GM12878 (cell line): ENCODE results near the gene CRHR2. TPM values are rescaled to one million over a fixed set of nuclear protein-coding genes. Genes with fewer than 3 reads are reported as not detected.

Source experiments
- ASH2L ChIP-seq: fragments of 300-600, 200-600 bp; sonication (generic); IDR thresholded peaks from 2 replicates; pipeline ENCODE4 v1.6.1; 2017; ENCODE audit warnings: low read depth, mild to moderate bottlenecking, borderline replicate concordance
- EP300 ChIP-seq, 2 experiments: fragments of 150-350 bp in 1 of 2; IDR thresholded peaks; 2 replicates each; pipeline ENCODE4 v1.6.1; 2011 to 2012; ENCODE audit warnings: low read depth in 2 of 2, low read length in 2 of 2, borderline replicate concordance in 1 of 2, improper control_type of control experiment in 1 of 2, inconsistent platforms in 1 of 2; ENCODE audit not compliant: control insufficient read depth in 1 of 2
- KAT2A ChIP-seq: conservative IDR thresholded peaks from 2 replicates; pipeline ENCODE4 v1.6.1; 2011; ENCODE audit warnings: low read depth, low read length; ENCODE audit not compliant: control insufficient read depth
- polyA plus RNA-seq, 11 experiments: library from polyadenylated mRNA; depleted of rRNA in 4 of 11; unstranded in 6 of 11; stranded (reverse) in 5 of 11; fragments of >200 nt; fragmentation: Nextera tagmentation in 4 of 11; fragmentation: Illumina TruSeq in 1 of 11; extraction: Ambion mirVana in 4 of 11; extraction: Trizol in 1 of 11; gene quantifications; 1 replicate in 1 of 11; 2 replicates in 10 of 11; pipeline versions ENCODE4 v1.2.1 to v1.2.3, GENCODE V29; 2011 to 2016; ENCODE audit warnings: inconsistent platforms in 2 of 11, missing spikeins in 2 of 11, low read depth in 1 of 11
- total RNA-seq, 4 experiments: library from RNA; depleted of rRNA in 3 of 4; stranded (reverse); fragments of >200 nt in 3 of 4; fragmentation: Illumina TruSeq in 1 of 4; extraction: Trizol in 1 of 4; gene quantifications; 2 replicates each; pipeline versions ENCODE4 v1.2.1 to v1.2.3, GENCODE V29; 2013 to 2021
- TF ChIP-seq, protein P1 (sequence below): IDR thresholded peaks from 2 replicates; pipeline ENCODE4 v1.6.1; 2011; ENCODE audit warnings: borderline replicate concordance, low read depth, mild to moderate bottlenecking, moderate library complexity, low read length; ENCODE audit not compliant: insufficient read depth, poor library complexity, severe bottlenecking
- TF ChIP-seq, protein P2 (sequence below): IDR thresholded peaks from 2 replicates; pipeline ENCODE4 v1.6.1; 2011; ENCODE audit warnings: low read depth, low read length, improper control_type of control experiment, borderline replicate concordance
- TF ChIP-seq, protein P3 (sequence below): IDR thresholded peaks from 2 replicates; pipeline ENCODE4 v1.6.1; 2012; ENCODE audit warnings: low read depth, low read length, improper control_type of control experiment
- TF ChIP-seq, protein P4 (sequence below): fragments of 450-650 bp; formaldehyde crosslinking; IDR thresholded peaks from 2 replicates; pipeline ENCODE4 v1.4.0; 2020; ENCODE audit warnings: mild to moderate bottlenecking, moderate library complexity

CRHR2 gene
- total and polyA plus RNA-seq, 10 of the 15 experiments (the other 5 are each of a cell fraction or from before 2014, with no cell fraction given) = not detected

DNA sequence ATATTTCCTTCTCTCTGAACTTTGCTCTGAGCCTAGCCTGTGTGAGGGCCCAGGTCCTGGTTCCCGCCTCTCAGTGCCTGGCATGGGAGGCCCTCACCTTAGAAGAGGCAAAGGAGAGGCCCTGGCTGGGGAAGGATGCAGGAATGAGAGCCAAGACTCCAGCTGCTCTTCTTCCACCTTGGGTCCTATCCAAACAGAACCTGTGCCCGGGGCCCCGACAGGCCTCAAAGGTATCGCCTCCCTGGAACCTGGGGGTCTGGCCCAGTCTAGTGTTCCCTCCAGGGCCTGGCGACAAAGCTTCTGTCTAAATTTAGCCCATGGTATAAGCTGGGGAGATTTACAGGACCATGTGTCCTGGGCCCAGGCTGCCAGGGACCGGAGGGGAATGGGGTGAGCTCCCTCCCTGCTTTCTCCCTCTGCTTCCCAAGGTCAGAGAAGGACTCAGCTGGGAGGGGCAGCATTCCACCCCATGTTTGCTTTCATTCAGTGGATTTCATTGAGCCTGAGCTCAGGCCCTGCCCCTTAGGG lies 12.0 kb upstream of the CRHR2 start (continued):
- TF ChIP-seq, protein P1, sequence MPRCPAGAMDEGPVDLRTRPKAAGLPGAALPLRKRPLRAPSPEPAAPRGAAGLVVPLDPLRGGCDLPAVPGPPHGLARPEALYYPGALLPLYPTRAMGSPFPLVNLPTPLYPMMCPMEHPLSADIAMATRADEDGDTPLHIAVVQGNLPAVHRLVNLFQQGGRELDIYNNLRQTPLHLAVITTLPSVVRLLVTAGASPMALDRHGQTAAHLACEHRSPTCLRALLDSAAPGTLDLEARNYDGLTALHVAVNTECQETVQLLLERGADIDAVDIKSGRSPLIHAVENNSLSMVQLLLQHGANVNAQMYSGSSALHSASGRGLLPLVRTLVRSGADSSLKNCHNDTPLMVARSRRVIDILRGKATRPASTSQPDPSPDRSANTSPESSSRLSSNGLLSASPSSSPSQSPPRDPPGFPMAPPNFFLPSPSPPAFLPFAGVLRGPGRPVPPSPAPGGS = no peak
- TF ChIP-seq KAT2A (no peak), EP300 (IDR thresholded peaks at IDR 0.05; ENCODE audit: borderline replicate concordance in 1 of 2, control insufficient read depth in 1 of 2, low read depth in 2 of 2, low read length in 2 of 2) (no peak), ASH2L (no peak)
- TF ChIP-seq, protein P2, sequence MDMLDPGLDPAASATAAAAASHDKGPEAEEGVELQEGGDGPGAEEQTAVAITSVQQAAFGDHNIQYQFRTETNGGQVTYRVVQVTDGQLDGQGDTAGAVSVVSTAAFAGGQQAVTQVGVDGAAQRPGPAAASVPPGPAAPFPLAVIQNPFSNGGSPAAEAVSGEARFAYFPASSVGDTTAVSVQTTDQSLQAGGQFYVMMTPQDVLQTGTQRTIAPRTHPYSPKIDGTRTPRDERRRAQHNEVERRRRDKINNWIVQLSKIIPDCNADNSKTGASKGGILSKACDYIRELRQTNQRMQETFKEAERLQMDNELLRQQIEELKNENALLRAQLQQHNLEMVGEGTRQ = no peak
- TF ChIP-seq, protein P3, sequence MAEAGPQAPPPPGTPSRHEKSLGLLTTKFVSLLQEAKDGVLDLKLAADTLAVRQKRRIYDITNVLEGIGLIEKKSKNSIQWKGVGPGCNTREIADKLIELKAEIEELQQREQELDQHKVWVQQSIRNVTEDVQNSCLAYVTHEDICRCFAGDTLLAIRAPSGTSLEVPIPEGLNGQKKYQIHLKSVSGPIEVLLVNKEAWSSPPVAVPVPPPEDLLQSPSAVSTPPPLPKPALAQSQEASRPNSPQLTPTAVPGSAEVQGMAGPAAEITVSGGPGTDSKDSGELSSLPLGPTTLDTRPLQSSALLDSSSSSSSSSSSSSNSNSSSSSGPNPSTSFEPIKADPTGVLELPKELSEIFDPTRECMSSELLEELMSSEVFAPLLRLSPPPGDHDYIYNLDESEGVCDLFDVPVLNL = no peak
- TF ChIP-seq, protein P4, sequence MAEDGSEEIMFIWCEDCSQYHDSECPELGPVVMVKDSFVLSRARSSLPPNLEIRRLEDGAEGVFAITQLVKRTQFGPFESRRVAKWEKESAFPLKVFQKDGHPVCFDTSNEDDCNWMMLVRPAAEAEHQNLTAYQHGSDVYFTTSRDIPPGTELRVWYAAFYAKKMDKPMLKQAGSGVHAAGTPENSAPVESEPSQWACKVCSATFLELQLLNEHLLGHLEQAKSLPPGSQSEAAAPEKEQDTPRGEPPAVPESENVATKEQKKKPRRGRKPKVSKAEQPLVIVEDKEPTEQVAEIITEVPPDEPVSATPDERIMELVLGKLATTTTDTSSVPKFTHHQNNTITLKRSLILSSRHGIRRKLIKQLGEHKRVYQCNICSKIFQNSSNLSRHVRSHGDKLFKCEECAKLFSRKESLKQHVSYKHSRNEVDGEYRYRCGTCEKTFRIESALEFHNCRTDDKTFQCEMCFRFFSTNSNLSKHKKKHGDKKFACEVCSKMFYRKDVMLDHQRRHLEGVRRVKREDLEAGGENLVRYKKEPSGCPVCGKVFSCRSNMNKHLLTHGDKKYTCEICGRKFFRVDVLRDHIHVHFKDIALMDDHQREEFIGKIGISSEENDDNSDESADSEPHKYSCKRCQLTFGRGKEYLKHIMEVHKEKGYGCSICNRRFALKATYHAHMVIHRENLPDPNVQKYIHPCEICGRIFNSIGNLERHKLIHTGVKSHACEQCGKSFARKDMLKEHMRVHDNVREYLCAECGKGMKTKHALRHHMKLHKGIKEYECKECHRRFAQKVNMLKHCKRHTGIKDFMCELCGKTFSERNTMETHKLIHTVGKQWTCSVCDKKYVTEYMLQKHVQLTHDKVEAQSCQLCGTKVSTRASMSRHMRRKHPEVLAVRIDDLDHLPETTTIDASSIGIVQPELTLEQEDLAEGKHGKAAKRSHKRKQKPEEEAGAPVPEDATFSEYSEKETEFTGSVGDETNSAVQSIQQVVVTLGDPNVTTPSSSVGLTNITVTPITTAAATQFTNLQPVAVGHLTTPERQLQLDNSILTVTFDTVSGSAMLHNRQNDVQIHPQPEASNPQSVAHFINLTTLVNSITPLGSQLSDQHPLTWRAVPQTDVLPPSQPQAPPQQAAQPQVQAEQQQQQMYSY = no peak
